SJCRH30 (cell line): ENCODE results near the gene RPS6KB2. TPM values are rescaled to one million over a fixed set of nuclear protein-coding genes. Genes with fewer than 3 reads are reported as not detected.

Source experiments
- DNase-seq, 2 experiments: peaks; one replicate each; pipeline ENCODE4 v3.0.0-alpha.2; 2015 to 2020
- H3K27ac ChIP-seq: fragments of 250-450 bp; sonication (Bioruptor Pico); 2 replicates; pipeline ENCODE4 v1.5.1; 2020; ENCODE audit warnings: mild to moderate bottlenecking, moderate library complexity
- H3K27me3 ChIP-seq: fragments of 250-450 bp; sonication (Bioruptor Pico); 2 replicates; pipeline ENCODE4 v1.5.1; 2020; ENCODE audit warnings: mild to moderate bottlenecking, moderate library complexity
- H3K36me3 ChIP-seq: fragments of 250-450 bp; sonication (Bioruptor Pico); 2 replicates; pipeline ENCODE4 v1.5.1; 2020; ENCODE audit warnings: mild to moderate bottlenecking, moderate library complexity
- H3K4me1 ChIP-seq: fragments of 250-450 bp; sonication (Bioruptor Pico); 2 replicates; pipeline ENCODE4 v1.5.1; 2020; ENCODE audit warnings: mild to moderate bottlenecking, moderate library complexity
- H3K4me3 ChIP-seq: fragments of 250-450 bp; sonication (Bioruptor Pico); 2 replicates; pipeline ENCODE4 v1.5.1; 2020; ENCODE audit warnings: mild to moderate bottlenecking, moderate library complexity
- H3K9me3 ChIP-seq: fragments of 250-450 bp; sonication (Bioruptor Pico); replicated peaks from 2 replicates; pipeline ENCODE4 v1.5.1; 2020; ENCODE audit warnings: mild to moderate bottlenecking, moderate library complexity
- total RNA-seq: library from RNA; depleted of rRNA; stranded (reverse); fragments of >200 nt; shearing (Covaris generic); gene quantifications from 2 replicates; pipeline ENCODE4 v1.2.3, GENCODE V29; 2014

The RPS6KB2 gene
- total RNA-seq, 1 experiment from 2014 or later: 33.5 TPM

DNA sequence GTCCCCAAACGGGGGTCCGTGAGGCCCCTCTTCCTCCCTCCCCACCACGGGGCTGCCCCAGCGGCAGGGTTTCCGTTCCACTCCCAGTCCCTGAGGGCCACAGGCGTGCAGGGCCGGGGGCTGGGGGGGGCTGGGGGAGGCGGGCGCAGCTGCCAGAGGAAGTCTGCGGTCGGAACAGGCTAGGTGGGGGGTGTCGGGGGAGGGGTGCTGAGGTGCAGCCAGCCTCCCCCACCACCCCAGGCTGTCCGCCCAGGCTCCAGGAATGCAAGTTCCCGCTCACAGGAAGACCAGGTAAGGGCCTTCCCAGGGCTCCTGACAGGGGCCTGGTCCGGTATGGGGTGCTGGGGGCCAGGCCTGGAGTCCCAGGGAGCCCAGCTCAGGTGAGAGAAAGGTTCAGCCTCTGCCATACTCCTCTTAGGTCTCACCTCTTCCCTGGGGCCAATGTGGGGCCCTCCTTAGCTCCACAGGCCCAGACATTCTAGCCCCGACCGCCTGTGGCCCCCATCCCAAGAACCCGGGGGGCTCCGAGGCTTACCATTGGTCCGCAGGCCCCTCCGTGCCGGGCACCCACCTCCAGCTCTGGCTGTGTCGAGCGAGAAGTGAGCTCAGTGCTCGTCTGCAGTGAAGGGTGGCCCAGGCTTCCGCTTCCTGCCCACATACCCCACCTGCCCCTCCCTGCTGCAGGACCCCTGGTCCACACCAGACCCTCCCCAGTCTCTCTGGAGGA, 9.0 kb downstream of the RPS6KB2 start, which contains the start of gene PTPRCAP:
TSS of gene PTPRCAP (minus strand) at position 601 of the 727 bp plus-strand sequence. CDS start at position 538, 63 bp downstream.
- H3K36me3 ChIP-seq: 0 out of 2 replicates have a peak, but pooled peaks cover 5% of the 10 kb centered on the region

DNA sequence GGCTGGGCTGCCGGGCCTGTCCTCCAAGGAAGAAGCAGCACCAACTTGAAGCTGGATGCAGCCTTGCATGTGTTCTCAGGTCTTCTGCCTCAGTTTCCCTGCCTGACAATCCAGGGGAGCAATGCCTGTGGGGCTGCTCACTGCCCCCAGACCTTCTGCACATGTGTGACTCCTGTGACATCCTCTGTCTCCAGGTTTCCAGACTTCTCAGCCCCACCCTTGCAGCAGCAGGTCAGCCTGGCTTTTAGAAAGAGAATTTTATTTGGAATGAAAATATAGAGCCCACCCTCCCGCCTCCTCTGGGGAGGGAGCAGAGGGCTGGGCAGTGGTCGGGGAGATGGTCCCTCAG, 9.5 kb downstream of the RPS6KB2 start:
- Histone ChIP-seq H3K9me3 (no peaks in the 10 kb centered on the region), H3K4me1 (peaks cover 8% of the 10 kb centered on the region; the same call in 1 of the 2 replicates), H3K27ac (no peak overlapping the region), H3K4me3 (no peak overlapping the region), H3K27me3 (no peaks in the 10 kb centered on the region), H3K36me3 (0 out of 2 replicates have a peak, but pooled peaks cover 5% of the 10 kb centered on the region)
- no peak for DNase-seq

More for the DNA sequence above, 9.0 kb downstream of the RPS6KB2 start, which contains the start of gene PTPRCAP:
- no peak within 1 kb of the TSS for H3K4me3 ChIP-seq
- no peak for DNase-seq
- H3K9me3 ChIP-seq: no peaks in the 10 kb centered on the region
- H3K27ac ChIP-seq: no peak within 1 kb of the TSS
- peaks cover 8% of the 10 kb centered on the region; the same call in 1 of the 2 replicates for H3K4me1 ChIP-seq
- no peaks in the 10 kb centered on the region for H3K27me3 ChIP-seq

DNA sequence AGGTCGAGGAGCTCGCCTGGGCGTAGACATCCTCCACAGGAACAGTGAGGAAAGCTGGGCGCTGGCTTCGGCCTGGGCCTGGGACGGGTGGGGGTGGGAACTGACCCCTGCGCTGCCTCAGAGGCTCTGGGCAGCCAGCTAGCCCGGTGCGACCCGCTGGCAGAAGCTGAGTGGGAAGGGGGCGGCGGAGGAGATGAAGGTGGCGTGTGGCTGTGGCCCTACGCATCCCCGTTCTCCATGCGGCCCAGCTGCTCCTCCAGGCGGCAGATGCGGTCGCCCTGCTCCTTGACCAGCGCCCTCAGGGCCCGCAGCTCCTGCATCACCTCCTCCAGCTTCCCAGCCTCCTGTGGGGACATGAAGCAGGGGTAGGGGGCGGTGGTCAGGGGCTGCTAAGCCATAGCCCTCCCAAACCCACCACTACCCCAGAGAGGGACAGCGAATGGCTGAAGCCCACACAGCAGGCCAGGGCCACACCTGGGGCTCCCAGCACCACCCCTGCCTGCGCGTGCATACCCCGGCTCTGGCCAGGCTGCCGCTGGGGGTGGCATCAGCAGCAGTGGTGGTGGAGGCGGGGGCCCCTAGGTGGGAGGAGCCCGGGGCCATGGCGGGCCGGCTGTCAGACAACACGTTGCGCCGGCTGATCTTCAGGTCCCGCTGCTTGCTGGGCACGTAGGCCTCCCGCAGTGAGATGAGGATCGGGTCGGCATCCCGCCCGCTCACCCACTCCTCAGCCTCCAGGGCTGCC, 10.0 kb downstream of the RPS6KB2 start:
- no peaks in the 10 kb centered on the region for H3K9me3 ChIP-seq
- no peaks in the 10 kb centered on the region for H3K27me3 ChIP-seq
- H3K36me3 ChIP-seq: 0 out of 2 replicates have a peak, but pooled peaks cover 5% of the 10 kb centered on the region
- H3K4me1 ChIP-seq: peaks cover 8% of the 10 kb centered on the region; the same call in 1 of the 2 replicates
- H3K4me3 ChIP-seq: no peak overlapping the region
- no peak overlapping the region for H3K27ac ChIP-seq
- no peak for DNase-seq

DNA sequence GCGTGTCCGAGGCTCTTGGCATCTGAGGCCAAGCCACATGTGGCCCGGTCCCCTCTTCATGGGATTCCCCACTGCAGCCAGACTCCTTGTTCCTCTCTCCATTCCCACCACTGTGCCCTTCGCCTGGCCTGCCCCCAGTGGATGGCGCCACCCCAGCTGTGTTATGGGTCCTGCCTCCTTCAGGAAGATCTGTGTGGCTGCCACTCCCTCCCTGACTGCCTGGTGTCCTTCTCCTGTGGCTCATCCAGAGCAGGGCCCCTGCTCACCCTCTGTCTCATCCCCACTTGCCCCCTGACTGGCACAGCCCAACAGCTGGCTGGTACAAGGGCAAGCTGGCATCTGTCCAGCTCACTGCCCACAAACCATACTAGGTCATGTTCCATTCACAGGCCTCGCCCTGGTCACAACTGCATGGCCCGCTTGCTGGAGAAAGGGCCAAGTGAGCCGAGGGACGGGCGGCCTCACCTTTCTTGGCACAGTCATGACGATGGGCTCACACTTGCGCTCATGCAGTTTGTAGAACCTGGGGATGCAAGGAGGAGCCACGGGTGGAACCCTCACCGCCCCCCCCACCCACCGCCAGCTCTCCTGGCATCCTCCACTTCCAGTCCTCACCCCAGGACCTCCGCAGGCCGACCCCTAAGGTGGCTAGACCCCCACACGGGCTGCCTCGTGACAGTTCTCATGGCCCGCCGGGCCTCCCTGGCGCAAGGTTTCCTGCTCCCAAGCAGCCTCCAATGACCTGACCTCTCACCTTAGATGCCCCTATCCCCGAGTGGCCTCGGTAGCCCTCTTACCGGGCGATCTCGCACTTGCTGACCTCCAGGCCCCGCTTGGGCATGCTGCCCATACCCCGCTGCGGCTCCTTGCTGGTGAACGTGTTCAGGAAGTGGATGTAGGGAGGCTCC, 11.3 kb downstream of the RPS6KB2 start:
- Histone ChIP-seq H3K9me3 (no peaks in the 10 kb centered on the region), H3K27me3 (no peaks in the 10 kb centered on the region), H3K4me3 (no peak overlapping the region), H3K4me1 (peaks cover 12% of the 10 kb centered on the region), H3K27ac (no peak overlapping the region), H3K36me3 (0 out of 2 replicates have a peak, but pooled peaks cover 3% of the 10 kb centered on the region)
- DNase-seq: no peak

DNA sequence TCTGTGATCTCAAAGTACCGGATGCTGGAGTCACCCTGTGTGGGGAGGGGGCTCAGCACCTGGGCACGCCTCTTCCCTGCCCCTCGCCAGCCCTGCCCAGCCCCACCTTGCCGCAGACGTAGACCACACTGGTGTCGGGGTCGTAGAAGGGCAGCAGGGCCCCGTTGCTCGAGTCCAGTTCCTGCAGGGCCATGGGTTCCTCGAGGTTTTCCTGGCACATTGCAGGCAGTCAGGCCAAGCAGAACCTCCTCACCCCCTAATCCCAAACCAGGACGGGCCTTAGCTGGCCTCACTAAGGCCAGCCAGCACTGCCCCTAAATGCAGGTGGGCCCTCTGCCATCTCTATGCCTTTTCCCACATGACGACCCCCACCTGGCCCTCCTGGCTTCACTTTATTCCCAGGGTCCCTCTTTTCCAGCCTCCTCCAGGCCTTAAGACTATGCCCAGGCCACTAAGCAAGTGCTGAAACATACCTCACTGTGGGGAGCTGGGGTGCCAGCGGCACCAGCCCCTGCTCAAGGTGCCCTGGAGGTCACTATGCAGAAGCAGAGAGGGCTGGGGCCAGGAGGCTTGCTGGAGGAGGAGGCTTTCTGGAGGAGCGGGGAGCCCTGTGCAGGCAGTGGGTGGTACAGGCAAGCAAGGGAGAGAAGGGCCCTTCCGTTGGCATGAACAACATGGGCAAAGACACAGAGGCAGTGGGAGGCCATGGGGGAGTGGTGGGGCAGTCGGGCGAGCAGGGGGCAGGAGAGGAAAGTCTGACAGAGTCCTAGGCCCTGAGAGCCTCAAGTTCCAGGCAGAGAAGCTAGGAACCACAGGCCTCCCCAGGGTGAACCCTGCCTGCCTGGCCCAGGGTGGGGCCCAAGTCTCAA, 12.2 kb downstream of the RPS6KB2 start:
- no peak for DNase-seq
- no peak overlapping the region for H3K4me3 ChIP-seq
- no peak overlapping the region for H3K27ac ChIP-seq
- peaks cover 14% of the 10 kb centered on the region for H3K4me1 ChIP-seq
- no peaks in the 10 kb centered on the region for H3K27me3 ChIP-seq
- no peaks in the 10 kb centered on the region for H3K9me3 ChIP-seq
- H3K36me3 ChIP-seq: no peaks in the 10 kb centered on the region

DNA sequence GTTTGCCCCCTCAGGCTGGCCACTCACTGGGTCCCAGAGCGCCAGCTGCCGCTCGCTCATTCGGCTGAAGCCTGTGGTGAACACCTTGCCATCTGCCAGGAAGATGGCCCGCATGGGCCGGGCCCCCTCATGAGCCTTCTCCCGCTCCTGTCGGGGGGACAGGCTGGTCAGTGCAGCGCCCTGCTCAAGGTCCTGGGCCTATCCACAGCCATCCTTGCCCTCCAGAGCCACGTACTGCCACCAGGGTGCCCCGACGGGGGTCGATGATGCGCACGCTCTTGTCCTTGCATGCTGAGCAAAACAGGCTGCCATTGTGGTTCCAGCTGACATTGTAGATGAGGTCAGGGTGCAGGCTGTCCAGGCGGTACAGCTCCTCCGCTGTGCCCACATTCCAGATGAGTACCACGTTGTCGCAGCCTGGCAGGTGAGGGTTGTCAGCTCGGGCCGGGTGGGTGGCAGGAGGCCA, 12.8 kb downstream of the RPS6KB2 start:
- Histone ChIP-seq H3K27me3 (no peaks in the 10 kb centered on the region), H3K4me1 (peaks cover 9% of the 10 kb centered on the region), H3K9me3 (no peaks in the 10 kb centered on the region), H3K36me3 (no peaks in the 10 kb centered on the region), H3K27ac (no peak overlapping the region), H3K4me3 (no peak overlapping the region)
- DNase-seq: no peak

DNA sequence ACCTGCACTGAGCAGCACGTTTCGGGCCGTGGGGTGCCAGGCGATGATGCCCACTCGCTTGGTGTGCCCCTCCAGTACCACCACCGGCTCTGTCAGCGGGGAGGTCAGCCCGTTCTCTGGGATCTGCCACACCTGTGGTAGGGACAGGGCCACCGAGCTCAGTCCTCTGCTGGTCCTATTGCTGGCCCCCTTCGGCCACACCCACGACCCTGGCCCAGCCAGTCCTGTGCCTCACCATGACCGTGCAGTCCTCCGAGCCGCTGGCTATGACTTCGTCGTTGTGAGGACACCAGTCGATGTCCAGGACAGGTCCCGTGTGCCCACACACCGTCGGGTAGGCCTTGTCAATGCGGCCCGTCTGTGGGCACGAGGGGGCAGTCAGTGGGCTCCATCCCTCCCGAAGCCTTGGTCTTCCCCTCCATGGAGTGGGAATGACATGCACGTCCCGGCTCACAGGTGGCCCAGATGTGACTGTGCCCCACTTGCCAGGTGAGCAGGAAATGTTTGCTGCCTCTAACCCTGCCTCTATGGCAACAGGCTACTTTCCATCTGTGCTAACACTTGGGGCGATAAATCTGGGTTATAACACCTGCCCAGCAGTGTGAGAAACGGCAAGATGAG, 13.5 kb downstream of the RPS6KB2 start:
- DNase-seq: no peak
- Histone ChIP-seq H3K36me3 (no peaks in the 10 kb centered on the region), H3K9me3 (no peaks in the 10 kb centered on the region), H3K4me1 (peaks cover 6% of the 10 kb centered on the region), H3K27me3 (no peaks in the 10 kb centered on the region), H3K27ac (no peak overlapping the region), H3K4me3 (no peak overlapping the region)

DNA sequence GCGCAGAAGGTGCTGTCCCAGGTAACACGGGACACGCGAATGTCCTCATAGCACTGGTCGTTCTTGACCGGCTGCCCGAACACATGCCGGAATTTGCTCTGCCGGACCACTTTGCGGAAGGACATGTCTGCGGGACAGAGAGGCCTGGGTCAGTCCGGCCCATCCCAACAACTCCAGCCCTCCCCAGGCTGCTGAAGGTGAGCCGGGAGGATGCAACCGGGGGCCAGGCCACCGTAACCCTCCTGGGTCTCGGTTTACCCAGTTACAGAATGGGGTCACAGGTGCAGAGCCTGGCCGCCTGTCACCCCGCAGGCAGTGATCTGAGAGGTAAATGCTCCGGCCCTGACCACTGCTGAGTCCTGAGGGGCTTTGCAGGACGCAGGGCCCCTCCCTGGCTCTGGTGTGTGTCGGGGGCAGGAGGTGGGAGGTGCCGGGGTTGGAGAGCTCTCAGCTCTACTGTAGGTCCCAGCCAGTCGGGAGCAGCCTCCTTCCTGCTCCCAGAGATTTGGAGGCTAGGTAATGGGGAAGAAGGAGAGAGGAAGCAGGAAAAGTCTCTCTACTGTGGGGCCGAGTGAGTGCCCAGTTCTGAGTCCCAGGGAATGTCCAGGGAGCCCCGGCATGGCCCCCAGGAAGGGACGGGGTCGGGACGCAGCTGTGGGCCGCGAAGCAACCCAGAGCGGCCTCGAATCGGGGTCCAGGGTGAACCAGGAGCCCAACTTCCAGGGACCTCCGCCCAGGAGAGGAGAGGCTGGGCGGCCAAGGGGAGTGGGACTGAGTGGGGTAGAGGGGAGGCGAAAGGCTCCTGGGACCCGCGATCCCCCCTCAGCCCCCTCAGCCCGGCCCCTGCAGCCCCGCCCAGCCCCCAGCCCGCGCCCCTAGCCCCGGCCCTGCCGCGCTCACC, 14.5 kb downstream of the RPS6KB2 start:
- H3K4me1 ChIP-seq: peaks cover 6% of the 10 kb centered on the region; the same call in 1 of the 2 replicates
- H3K4me3 ChIP-seq: peak overlapping the region; percentile 71
- no peak for DNase-seq
- peak overlapping the region; percentile 33; the same call in 1 of the 2 replicates for H3K27ac ChIP-seq
- no peaks in the 10 kb centered on the region for H3K27me3 ChIP-seq
- no peaks in the 10 kb centered on the region for H3K36me3 ChIP-seq
- no peaks in the 10 kb centered on the region for H3K9me3 ChIP-seq

DNA sequence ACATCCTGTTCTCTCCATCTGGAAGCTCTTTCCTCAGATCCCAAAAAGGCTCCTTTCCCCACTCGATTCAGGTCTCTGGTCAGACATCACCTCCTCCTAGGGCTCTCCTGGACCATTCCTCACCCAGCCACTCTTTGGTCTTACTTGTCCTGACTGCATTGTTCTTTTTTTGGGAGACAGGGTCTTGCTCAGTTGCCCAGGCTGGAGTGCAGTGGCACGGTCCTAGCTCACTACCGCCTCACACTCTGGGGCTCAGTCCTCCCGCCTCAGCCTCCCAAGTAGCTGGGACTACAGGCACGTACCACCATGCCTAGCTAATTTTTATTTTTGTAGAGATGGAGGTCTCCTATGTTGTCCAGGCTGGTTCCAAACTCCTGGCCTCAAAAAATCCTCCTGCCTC, 17.2 kb downstream of the RPS6KB2 start:
- Histone ChIP-seq H3K4me1 (peaks cover 6% of the 10 kb centered on the region; the same call in 1 of the 2 replicates), H3K36me3 (no peaks in the 10 kb centered on the region), H3K27ac (no peak overlapping the region), H3K4me3 (no peak overlapping the region), H3K27me3 (no peaks in the 10 kb centered on the region), H3K9me3 (no peaks in the 10 kb centered on the region)
- no peak for DNase-seq

DNA sequence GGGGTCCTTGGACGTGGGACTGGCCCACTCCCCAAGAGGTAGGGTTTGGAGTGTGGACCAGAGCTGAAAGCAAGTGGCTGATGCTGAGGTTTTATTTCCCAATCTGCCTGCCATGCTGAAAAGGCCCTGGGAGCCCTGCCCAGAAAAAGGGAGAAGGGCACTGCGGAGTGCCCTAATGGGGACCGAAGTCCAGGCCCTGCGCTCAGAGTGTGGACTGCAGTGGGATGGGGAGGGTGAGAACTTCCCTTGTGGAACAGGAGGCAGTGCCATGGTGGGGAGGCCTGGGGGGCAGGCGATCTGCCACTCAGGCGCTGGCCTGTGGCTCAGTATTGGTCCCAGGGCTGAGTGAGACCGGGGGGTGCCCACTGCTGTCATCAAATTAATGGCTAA, 19.9 kb downstream of the RPS6KB2 start:
- Histone ChIP-seq H3K36me3 (no peaks in the 10 kb centered on the region), H3K4me3 (no peak overlapping the region), H3K4me1 (peaks cover 6% of the 10 kb centered on the region; the same call in 1 of the 2 replicates), H3K27ac (no peak overlapping the region), H3K27me3 (no peaks in the 10 kb centered on the region), H3K9me3 (no peaks in the 10 kb centered on the region)
- DNase-seq: no peak

DNA sequence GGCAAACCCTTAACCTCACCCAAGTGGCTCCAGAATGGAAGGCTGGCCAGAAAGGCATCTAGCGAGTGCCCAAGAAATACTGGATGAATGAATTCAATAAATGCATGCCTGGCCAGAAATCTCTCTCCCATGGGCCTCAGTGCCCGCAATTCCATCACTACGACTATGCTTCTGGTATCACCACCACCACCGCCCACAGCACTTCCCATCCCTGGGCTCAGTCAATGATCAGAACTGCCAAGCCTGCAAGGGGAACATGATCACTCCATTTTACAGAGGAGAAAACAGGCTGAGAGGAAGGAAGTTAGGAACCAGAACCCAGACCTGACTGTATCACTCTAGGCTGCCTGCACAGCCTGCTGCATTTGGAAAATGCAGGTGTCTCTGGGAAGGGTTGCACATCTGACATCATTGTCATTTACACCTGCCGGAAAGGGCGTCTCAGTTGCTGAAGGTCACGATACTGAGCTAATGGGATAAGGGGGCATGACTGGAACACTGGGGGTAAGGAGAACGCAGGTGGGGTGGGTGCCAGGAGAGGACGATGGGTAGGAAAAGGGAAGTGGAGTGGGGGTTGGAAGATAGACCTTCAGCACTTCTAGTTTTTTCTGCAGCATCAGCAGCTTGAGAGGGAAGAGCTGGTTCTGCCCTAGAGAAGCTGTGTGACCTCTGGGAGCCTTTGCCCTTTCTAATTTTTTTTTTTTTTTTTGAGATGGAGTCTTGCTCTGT, 21.0 kb downstream of the RPS6KB2 start:
- Histone ChIP-seq H3K4me3 (no peak overlapping the region), H3K27me3 (no peaks in the 10 kb centered on the region), H3K9me3 (no peaks in the 10 kb centered on the region), H3K36me3 (no peaks in the 10 kb centered on the region), H3K4me1 (peaks cover 4% of the 10 kb centered on the region; the same call in 1 of the 2 replicates), H3K27ac (no peak overlapping the region)
- no peak for DNase-seq
